DOHH2 (cell line): ENCODE measurements around the gene NDUFAF7.

Source experiments
- H3F3A ChIP-seq: fragments of 200-600 bp; sonication (generic), shearing (Covaris generic); 2 replicates; pipeline ENCODE4 v1.6.0; 2016; ENCODE audit warnings: antibody characterized with exemption, mild to moderate bottlenecking; ENCODE audit not compliant: control insufficient read depth, insufficient read depth
- H3K27ac ChIP-seq: fragments of 200-600 bp; sonication (generic); 2 replicates; pipeline ENCODE4 v1.5.1; 2014; ENCODE audit warnings: low read depth, mild to moderate bottlenecking, low read length, moderate library complexity
- H3K27me3 ChIP-seq: fragments of 200-600 bp; sonication (generic); 2 replicates; pipeline ENCODE4 v1.6.1; 2014; ENCODE audit warnings: mild to moderate bottlenecking, low read length, mixed read lengths; ENCODE audit not compliant: control insufficient read depth
- H3K36me3 ChIP-seq: fragments of 200-600 bp; sonication (generic); 2 replicates; pipeline ENCODE4 v1.6.1; 2014; ENCODE audit warnings: mild to moderate bottlenecking, low read length, moderate library complexity, mixed read lengths; ENCODE audit not compliant: control insufficient read depth
- H3K4me1 ChIP-seq: fragments of 200-600 bp; sonication (generic); 2 replicates; pipeline ENCODE4 v1.6.1; 2014; ENCODE audit warnings: mild to moderate bottlenecking, low read length, mixed read lengths; ENCODE audit not compliant: control insufficient read depth
- H3K4me2 ChIP-seq: fragments of 200-600 bp; sonication (generic); 2 replicates; pipeline ENCODE4 v1.6.0; 2014; ENCODE audit warnings: mild to moderate bottlenecking, low read length, moderate library complexity
- H3K4me3 ChIP-seq: fragments of 200-600 bp; sonication (generic); 2 replicates; pipeline ENCODE4 v1.5.1; 2014; ENCODE audit warnings: mild to moderate bottlenecking, low read length, mixed read lengths
- H3K79me2 ChIP-seq: fragments of 200-600 bp; sonication (generic); 2 replicates; pipeline ENCODE4 v1.6.1; 2014; ENCODE audit warnings: mild to moderate bottlenecking, low read length, mixed read lengths; ENCODE audit not compliant: control insufficient read depth
- H3K9me2 ChIP-seq: fragments of 200-600 bp; sonication (generic); replicated peaks from 2 replicates; pipeline ENCODE4 v1.6.1; 2014; ENCODE audit warnings: mild to moderate bottlenecking, low read length, mixed read lengths; ENCODE audit not compliant: control insufficient read depth
- H3K9me3 ChIP-seq: fragments of 200-600 bp; sonication (generic); 2 replicates; pipeline ENCODE4 v1.6.1; 2014; ENCODE audit warnings: antibody characterized with exemption, low read length, mixed read lengths; ENCODE audit not compliant: control insufficient read depth, insufficient read depth
- H4K20me1 ChIP-seq: fragments of 200-600 bp; sonication (generic); 2 replicates; pipeline ENCODE4 v1.6.0; 2014; ENCODE audit warnings: low read depth, mild to moderate bottlenecking, antibody characterized with exemption, low read length, moderate library complexity; ENCODE audit not compliant: control insufficient read depth, insufficient read depth
- EZH2phosphoT487 ChIP-seq: fragments of 200-600 bp; sonication (generic); IDR thresholded peaks from 2 replicates; pipeline ENCODE4 v1.6.1; 2017; ENCODE audit warnings: borderline replicate concordance, mild to moderate bottlenecking, antibody characterized with exemption, low read length, moderate library complexity, mixed read lengths
- TF ChIP-seq, protein P1 (sequence below): fragments of 200-600 bp; sonication (generic); IDR thresholded peaks from one replicate; pipeline ENCODE4 v1.5.1; 2014; ENCODE audit warnings: antibody characterized with exemption, mild to moderate bottlenecking, low read depth, low read length; ENCODE audit not compliant: poor library complexity, severe bottlenecking

The NDUFAF7 gene

GRCh38 chr2:37231241-37232130 lies at the start of gene NDUFAF7, which contains the start of gene CEBPZ:
NDUFAF7 (plus strand) TSS chr2:37231658; CDS start chr2:37231706, 48 bp downstream.
CEBPZ (minus strand) TSS chr2:37231596; CDS start chr2:37231567, 29 bp downstream.
- H3F3A ChIP-seq = no peaks in the 10 kb centered on the region; the same call in 1 of the 2 replicates
- peaks cover 29% of the 10 kb centered on the region for H4K20me1 ChIP-seq
- peak within 1 kb of the TSS; percentile 92 for H3K4me3 ChIP-seq
- peaks cover 92% of the 10 kb centered on the region for H3K79me2 ChIP-seq
- peaks cover 45% of the 10 kb centered on the region for H3K4me1 ChIP-seq
- peak within 1 kb of the TSS; percentile 45 for H3K27ac ChIP-seq
- TF ChIP-seq, protein P1, sequence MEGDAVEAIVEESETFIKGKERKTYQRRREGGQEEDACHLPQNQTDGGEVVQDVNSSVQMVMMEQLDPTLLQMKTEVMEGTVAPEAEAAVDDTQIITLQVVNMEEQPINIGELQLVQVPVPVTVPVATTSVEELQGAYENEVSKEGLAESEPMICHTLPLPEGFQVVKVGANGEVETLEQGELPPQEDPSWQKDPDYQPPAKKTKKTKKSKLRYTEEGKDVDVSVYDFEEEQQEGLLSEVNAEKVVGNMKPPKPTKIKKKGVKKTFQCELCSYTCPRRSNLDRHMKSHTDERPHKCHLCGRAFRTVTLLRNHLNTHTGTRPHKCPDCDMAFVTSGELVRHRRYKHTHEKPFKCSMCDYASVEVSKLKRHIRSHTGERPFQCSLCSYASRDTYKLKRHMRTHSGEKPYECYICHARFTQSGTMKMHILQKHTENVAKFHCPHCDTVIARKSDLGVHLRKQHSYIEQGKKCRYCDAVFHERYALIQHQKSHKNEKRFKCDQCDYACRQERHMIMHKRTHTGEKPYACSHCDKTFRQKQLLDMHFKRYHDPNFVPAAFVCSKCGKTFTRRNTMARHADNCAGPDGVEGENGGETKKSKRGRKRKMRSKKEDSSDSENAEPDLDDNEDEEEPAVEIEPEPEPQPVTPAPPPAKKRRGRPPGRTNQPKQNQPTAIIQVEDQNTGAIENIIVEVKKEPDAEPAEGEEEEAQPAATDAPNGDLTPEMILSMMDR = peak; percentile 22
- TF ChIP-seq EZH2phosphoT487 = no peak
- no peaks in the 10 kb centered on the region for H3K9me2 ChIP-seq
- peak within 1 kb of the TSS; percentile 94 for H3K4me2 ChIP-seq
- no peaks in the 10 kb centered on the region for H3K9me3 ChIP-seq
- H3K27me3 ChIP-seq = no peaks in the 10 kb centered on the region
- peaks cover 56% of the 10 kb centered on the region for H3K36me3 ChIP-seq

DNA sequence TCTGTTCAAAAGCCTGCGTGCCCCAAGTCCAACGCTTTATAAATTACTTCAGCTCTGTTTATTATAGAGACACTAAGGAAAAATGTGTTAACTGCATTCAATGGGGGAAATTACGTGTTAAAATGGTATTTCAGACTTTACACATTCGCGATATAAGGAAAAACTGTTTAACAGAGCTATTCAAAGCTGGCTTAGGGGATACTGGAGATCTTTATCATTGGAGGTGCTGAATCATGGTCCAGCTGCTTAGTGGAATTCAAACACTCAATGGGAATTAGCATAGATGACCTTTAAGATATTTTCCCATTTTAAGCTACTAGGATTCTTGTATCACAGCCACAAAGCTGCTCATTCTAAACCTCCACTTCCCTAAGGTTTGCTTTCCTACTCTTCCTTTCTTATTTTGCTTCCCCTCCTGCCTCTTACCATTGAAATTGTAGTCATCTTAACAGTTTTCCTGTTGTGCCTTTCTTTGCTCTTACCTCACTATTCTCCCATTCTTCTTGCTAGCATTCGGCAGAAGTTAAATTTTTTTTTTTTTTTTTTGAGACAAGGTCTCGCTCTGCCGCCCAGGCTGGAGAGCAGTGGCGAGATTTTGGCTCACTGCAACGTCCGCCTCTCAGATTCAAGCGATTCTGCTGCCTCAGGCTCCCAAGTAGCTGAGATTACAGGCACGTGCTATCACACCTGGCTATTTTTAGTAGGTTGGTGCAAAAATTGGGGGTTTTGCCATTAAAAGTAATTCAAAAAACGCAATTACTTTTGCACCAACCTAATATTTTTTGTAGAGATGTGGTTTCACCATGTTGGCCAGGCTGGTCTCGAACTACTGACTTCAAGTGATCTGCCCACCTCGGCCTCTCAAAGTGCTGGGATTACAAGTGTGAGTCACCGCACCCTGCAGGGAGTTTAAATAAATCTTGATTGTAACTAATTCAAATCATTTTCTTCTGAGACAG lies 49.5 kb upstream of the NDUFAF7 start:
- Histone ChIP-seq H3K36me3 (no peaks in the 10 kb centered on the region), H3F3A (no peaks in the 10 kb centered on the region), H4K20me1 (no peaks in the 10 kb centered on the region), H3K4me3 (no peak overlapping the region), H3K4me1 (no peaks in the 10 kb centered on the region), H3K27me3 (no peaks in the 10 kb centered on the region), H3K79me2 (no peaks in the 10 kb centered on the region), H3K9me3 (no peaks in the 10 kb centered on the region), H3K9me2 (no peaks in the 10 kb centered on the region), H3K27ac (no peak overlapping the region), H3K4me2 (no peak overlapping the region)
- TF ChIP-seq, protein P1 = no peak
- no peak for TF ChIP-seq EZH2phosphoT487

DNA sequence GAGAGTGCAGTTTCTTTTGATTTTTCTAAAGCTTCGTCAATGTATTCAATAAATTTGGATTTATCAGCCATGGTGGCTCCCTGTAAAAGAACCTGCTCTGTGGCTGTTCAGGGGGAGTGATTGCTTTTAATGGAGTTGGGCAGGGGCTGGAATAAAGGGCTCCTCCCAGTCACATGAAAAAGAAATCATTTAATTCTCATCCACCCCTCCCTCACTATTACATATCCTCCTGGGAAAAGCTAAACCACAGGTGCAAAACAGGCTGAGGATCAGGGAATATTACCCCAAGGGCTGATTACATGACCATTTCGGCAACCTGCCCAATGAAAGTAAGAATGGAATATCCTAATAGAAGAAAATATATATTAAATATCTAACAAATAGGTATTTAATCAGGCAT lies 42.9 kb upstream of the NDUFAF7 start, which contains the start of gene SULT6B1:
Gene SULT6B1 (minus strand): TSS at position 101 of the 400 bp plus-strand sequence. CDS start 30 bp downstream, at position 71.
- no peaks in the 10 kb centered on the region for H3K27me3 ChIP-seq
- no peak within 1 kb of the TSS for H3K4me2 ChIP-seq
- no peak within 1 kb of the TSS for H3K4me3 ChIP-seq
- no peaks in the 10 kb centered on the region for H3K79me2 ChIP-seq
- H3K36me3 ChIP-seq = no peaks in the 10 kb centered on the region
- TF ChIP-seq, protein P1 = no peak
- TF ChIP-seq EZH2phosphoT487 = no peak
- no peaks in the 10 kb centered on the region for H3F3A ChIP-seq
- no peaks in the 10 kb centered on the region for H3K9me2 ChIP-seq
- no peaks in the 10 kb centered on the region for H3K9me3 ChIP-seq
- no peaks in the 10 kb centered on the region for H3K4me1 ChIP-seq
- no peaks in the 10 kb centered on the region for H4K20me1 ChIP-seq
- H3K27ac ChIP-seq = no peak within 1 kb of the TSS
